COLO668 (cell line): ENCODE measurements around the gene CHID1.
A peak's percentile ranks its signal among the peaks of the same experiment; 100 is the strongest.

Experiments used
- DNase-seq: peaks from one replicate; lab custom pipeline; 2025; ENCODE audit not compliant: unreplicated experiment; lab: John Stamatoyannopoulos, UW

The CHID1 gene

GRCh38 chr11:910589-911030, at the start of gene CHID1:
TSS of gene CHID1 (minus strand) at chr11:910810. CDS start at chr11:904816, 5,994 bp downstream.
- DNase-seq: peak; percentile 73

DNA sequence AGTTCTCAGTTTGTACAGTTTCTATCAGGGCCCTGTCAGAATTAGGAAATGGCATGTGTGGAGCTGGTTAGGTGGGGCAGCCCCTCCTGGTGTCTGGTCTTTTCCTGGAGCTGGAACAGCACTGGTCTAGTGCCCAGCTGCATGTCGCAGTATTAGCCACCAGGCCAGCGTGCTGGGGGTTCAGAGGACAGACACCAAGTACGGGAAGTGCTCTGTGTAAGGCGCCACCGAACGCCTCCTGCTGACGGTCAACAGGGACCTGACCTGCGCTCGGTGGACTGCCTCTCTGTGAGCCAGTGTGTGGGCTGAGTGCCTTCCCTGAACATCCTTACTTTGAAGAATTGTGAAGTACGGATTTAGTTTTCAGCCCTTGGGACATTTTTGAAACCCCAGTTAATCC, 49.0 kb upstream of the CHID1 start:
- no peak for DNase-seq

DNA sequence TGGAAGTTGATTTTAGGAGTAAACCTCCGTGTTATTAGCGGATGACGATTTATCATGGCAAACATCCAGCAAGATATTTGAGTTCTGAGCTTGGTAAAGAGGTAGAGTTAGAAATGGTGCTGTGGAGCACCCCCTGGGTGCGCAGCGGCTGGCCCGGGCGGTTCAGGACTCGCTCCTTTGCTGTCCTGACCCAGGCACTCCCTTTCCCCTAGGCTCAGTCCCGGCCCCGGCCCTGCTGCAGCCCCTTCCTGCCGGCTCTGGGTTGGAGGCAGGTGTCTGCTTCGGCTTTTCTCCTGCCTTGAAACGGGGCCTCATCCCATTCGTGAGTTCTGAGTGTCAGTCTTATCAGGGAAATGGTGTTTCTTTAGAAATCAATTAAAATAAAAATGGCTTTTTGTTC, 48.4 kb upstream of the CHID1 start:
- no peak for DNase-seq

DNA sequence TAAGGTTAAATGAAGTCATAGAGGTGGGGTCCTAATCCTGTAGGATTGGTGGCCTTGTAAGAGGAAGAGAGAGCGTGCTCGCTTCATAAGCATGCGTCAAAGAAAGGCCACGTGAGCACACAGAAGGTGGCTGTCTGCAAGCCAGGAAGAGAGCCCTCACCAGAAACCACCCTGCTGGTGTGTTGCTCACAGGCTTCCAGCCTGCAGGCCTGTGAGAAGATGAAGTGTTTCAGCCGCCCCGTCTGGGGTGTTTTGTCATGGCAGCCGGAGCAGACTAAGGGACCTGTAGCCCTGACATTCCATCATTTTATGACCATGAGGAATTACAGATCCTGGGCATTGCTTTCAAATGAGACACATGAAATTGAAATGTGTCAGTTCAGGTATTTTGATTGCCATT, 47.5 kb upstream of the CHID1 start:
- no peak for DNase-seq

- DNase-seq: no peak
Observed at GRCh38 chr11:957212-957920, 46.8 kb upstream of the CHID1 start.

DNA sequence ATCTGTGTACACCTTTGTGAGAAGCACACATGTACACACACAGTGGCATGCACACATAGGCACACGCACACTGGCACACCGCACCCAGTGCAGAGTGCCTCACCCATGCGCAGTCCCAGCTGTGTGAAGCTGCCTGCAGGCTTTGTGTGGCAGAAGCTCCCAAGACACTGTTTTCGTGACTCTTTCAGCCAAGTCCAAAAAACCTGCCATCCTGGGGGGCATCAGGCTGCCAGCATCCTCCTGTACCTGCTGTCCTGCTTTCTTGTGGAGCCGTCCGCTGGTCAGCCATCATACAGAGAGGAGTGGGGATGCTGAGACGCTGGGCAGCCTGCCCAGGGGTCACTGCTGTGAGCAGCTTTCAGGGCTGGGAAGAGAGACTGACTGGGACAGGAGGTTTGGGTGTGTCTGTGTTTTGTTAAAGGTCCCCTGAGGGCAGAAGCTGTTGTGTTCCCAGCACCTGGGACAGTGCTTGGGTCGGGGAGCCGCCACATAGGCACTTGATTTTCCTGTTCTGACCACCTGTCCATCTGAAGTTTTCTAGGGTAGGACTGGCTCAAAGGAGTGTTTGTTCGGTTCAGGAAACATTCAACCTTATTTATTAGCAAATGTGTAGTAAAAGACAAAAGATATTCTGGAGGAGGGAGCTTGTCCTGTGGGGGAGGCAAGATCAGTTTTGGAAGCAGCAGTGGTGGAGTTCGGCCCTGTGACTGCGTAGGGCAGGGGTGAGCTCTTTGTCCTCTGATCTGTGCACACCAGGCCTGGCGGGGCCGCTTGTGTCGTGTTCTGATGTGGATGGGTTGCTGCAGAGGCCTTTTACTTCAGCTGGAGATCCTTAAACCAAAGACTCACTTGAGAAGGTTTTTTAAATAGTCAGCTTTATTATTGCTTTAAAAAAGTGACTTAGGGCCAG, 44.8 kb upstream of the CHID1 start:
- DNase-seq: peak; percentile 4

- no peak for DNase-seq
Observed at GRCh38 chr11:954392-955153, 44.0 kb upstream of the CHID1 start.

GRCh38 chr11:953512-953911, 42.9 kb upstream of the CHID1 start:
- no peak for DNase-seq

- no peak for DNase-seq
Observed at GRCh38 chr11:952406-953385, 42.1 kb upstream of the CHID1 start.

DNA sequence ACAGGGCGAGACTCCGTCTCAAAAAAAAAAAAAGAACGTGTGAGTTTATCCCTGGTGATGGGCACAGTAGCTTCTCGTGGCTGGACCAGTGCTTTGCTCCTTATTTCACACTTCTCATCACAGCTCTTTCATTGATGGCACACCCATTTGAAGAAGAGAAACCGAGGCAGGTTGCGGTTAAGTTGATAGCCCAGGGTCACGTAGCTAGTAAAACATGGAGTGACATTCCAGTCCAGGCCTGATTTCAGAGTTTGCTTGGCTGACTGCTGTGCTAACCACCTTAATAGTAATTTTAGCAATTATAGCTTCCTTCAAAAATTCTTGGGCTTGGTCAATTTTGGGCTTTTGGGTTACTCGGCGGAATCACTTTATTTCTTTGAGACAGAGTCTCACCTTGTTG, 40.9 kb upstream of the CHID1 start:
- DNase-seq: no peak

- DNase-seq: no peak
Observed at GRCh38 chr11:947744-948143, 37.1 kb upstream of the CHID1 start.

DNA sequence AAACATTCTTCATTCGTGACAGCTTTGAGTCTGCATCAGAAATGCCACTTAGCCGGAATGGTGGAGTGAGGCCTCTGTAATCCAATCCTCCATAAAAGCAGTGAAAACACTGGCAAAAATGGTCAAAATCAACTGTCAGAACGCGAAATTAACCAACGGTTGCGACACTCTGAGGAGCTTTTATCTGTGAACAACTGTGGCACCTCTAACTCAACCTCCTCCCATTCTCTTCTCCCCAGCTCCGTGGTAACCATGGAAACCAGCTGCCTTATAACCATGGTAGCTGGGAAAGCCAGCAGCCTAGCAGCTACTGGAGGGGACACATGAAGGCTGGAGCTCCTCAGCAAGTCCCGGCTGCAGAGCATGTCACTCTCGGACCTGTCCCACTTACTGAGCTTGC, 35.4 kb upstream of the CHID1 start:
- no peak for DNase-seq

DNA sequence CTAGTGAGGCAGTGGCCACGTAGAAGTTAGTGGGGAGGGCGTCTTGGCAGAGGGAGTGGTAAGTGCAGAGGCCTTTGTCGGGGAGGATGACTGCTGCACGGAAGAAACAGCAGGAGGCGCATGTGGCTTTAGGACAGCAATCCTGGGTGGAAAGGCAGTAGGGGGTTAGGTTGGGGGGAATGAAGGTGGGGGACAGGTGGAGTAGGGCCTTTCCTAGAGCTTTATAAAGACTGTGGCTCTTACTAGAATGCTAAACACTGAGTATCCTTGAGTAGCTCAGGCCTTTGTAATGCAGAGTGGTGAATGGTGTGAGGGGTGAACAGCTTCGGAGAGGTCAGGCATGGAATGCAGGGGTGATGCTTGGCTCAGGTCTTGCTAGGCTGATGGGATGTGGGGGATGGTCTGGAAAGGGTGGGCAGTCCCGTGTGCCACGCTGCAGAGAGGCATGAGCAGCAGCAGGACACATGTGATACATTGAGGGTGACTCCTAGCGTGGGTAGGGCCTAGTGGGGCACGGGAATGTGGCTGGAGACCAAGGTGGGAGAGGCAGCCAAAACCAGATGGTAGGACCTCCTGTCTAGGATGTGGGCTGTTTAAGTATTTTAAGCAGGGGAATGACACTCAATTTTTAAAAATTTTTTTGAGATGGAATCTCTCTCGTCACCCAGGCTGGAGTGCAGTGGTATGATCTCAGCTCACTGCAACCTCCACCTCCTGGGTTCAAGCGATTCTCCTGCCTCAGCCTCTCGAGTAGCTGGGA, 34.3 kb upstream of the CHID1 start:
- DNase-seq: no peak

DNA sequence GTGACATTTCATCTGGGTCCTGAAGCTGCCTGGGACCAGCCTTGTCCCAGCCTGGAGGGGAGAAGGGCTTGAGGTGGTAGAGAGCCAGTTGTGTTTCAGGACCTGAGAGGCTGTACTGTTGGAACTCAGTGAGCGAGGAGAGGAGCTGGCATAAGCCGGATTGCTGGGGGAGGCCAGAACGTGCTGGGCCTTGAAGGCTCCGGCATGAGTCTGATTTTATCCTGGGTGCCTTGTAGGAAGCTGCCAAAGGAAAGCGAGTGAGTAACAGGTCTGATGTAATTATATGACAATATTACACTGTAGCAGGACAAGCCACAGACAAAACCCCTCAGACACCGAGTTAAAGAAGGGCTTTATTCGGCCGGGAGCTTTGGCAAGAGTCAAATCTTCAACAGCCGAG, 32.2 kb upstream of the CHID1 start:
- DNase-seq: no peak

DNA sequence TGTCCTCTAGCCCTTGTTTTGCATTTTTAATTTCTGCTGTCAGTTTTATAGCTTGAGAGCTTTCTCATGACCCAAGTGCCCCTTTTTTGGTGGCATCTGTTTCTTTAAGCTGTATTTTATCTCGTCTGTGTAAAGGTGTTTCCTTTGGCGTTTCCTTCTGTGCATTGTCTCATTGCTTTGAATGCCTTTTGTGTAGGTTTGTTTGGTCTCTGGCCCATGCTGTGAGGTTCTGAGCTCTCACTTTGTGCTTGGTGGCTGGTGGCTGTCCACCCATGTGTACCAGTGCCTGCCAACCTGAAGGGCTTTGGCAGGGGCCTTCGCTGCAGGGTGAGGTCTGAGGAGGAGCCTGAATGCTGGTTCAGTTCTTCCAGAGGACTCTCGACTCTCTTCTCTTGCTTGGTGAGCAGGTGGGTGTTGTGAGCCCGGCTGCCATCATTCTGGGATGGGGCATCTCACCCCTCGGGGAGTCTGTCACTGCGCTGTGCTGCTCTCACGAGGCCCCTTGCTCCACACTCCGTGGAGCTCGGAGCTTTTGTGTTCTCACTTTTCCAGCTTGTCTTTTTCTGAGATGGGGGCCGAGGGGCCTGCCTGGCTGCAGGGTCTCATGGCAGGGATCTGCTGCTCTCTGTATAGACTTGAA, 30.0 kb upstream of the CHID1 start:
- no peak for DNase-seq

DNA sequence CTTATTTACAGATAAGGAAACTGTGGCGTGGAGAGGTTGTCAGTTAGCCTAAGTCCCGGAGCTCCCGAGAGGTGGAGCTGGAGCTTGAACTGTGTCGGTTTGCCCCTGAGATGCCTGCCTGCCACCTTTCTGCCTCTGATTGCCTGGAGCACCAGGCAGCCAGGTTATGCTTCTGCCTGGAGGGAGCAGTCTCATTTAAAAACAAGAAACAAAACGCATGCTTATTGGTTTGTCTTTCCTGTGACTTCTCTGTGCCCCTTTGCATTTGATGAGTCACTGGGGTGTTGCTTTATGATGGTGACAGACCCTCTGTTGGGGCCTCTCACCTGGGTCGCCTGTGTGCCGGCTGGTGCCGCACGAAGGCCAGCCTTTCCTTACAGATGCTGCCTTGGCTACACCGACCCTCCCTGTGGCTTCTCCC, 27.2 kb upstream of the CHID1 start:
- no peak for DNase-seq

DNA sequence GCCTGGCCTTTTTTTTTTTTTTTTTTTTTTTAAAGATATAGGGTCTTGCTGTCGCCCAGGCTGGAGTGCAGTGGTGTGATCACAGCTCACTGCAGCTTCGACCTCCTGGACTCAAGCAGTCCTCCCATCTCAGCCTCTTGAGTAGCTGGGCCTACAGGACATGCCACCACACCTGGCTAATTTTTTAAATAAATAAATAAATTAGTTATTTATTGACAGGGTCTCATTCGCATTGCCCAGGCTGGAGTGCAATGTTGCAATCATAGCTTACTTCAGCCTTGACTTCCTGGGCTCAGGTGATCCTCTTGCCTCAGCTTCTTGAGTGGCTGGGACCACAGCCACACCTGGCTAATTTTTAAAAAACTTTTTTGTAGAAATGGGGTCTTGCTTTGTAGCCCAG, 25.6 kb upstream of the CHID1 start:
- DNase-seq: no peak

- DNase-seq: no peak
Observed at GRCh38 chr11:934527-934926, 23.9 kb upstream of the CHID1 start.

DNA sequence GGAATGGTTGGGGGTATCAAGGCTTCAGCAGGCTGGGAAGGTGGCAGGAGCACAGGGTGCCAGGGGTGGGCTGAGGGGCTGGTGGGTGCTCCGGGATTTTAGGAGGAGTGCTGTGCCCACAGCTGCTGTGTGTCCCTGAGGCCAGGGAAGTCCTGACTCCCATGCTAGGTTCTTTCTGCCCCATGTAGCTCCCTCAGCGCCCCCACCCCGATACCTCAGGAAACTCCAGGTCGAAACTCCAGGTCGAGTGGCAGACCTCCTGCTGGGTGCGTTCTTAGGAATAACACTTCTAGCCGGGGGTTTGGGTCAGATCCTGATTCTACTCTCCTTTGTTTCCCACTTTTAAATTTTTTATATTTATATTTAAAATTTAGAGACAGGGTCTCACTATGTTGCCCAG, 23.3 kb upstream of the CHID1 start:
- no peak for DNase-seq
